ENCODE results near the gene KMO. TPM values are rescaled to one million over a fixed set of nuclear protein-coding genes. Genes with fewer than 3 reads are reported as not detected.

Gene KMO
- total and polyA plus RNA-seq, 2 of the 13 experiments (the other 11 are each of a cell fraction or from before 2014, with no cell fraction given), result 0.01 TPM; not detected in 1

- TF ChIP-seq POGK (CRISPR knock-in tag; conservative IDR thresholded peaks at IDR 0.05), result peak; percentile 73; the same call in 1 of the 2 replicates
- TF ChIP-seq KMT2B (CRISPR knock-in tag; IDR thresholded peaks at IDR 0.05), result peak; percentile 86
- TF ChIP-seq ZNF225 (CRISPR knock-in tag; IDR thresholded peaks at IDR 0.05), result 0 out of 2 replicates have a peak, but pooled peaks have one; percentile 57
- peak; percentile 72; the same call in 1 of the 2 replicates for TF ChIP-seq ZNF766 (CRISPR knock-in tag; IDR thresholded peaks at IDR 0.05; ENCODE audit: borderline replicate concordance)
- TF ChIP-seq HNRNPK (IDR thresholded peaks at IDR 0.05; ENCODE audit: low read depth, low read length, poor library complexity, severe bottlenecking), result peak; percentile 24
- peak; percentile 47; the same call in 1 of the 2 replicates for TF ChIP-seq ARHGAP35 (CRISPR knock-in tag; IDR thresholded peaks at IDR 0.05; ENCODE audit: borderline replicate concordance)
- TF ChIP-seq NAIF1 (CRISPR knock-in tag; IDR thresholded peaks at IDR 0.05; ENCODE audit: borderline replicate concordance), result 0 out of 2 replicates have a peak, but pooled peaks have one; percentile 62
- peak; percentile 88 for TF ChIP-seq DRAP1 (CRISPR knock-in tag; IDR thresholded peaks at IDR 0.05)
- TF ChIP-seq DMAP1 (CRISPR knock-in tag; IDR thresholded peaks at IDR 0.05), result peak; percentile 68; the same call in 1 of the 2 replicates
- TF ChIP-seq PHF8 (CRISPR knock-in tag; IDR thresholded peaks at IDR 0.05), result peak; percentile 97
- TF ChIP-seq TMF1 (CRISPR knock-in tag; IDR thresholded peaks at IDR 0.05; ENCODE audit: low read depth), result no peak
- TF ChIP-seq BCL3 (CRISPR knock-in tag; IDR thresholded peaks at IDR 0.05), result peak; percentile 54; the same call in 1 of the 2 replicates
- no peak for TF ChIP-seq PRDM10 (CRISPR knock-in tag; IDR thresholded peaks at IDR 0.05; ENCODE audit: low read depth)
- TF ChIP-seq ZSCAN9 (CRISPR knock-in tag; IDR thresholded peaks at IDR 0.05; ENCODE audit: borderline replicate concordance), result peak; percentile 83; the same call in 1 of the 2 replicates
- 0 out of 2 replicates have a peak, but pooled peaks have one; percentile 67 for TF ChIP-seq E2F1 (CRISPR knock-in tag; IDR thresholded peaks at IDR 0.05)
These were observed 12.7 kb upstream of the KMO start, which contains the start of gene FH (continued) for GRCh38 chr1:241519308-241520079.

Measured in HepG2 (cell line).